GM21723 (cell line): ENCODE results near the gene IGF2BP2.
"Not testable (repeated sequence)": the region's sequence is repeated elsewhere in the genome, so short reads cannot be mapped to it uniquely, and the experiment has no call there.

Experiments
- ATAC-seq: cut with Tn5 transposase; IDR thresholded peaks from one replicate; pipeline ENCODE4 v1.9.1; 2021; ENCODE audit warnings: mild to moderate bottlenecking, moderate library complexity; ENCODE audit not compliant: unreplicated experiment

IGF2BP2 gene

DNA sequence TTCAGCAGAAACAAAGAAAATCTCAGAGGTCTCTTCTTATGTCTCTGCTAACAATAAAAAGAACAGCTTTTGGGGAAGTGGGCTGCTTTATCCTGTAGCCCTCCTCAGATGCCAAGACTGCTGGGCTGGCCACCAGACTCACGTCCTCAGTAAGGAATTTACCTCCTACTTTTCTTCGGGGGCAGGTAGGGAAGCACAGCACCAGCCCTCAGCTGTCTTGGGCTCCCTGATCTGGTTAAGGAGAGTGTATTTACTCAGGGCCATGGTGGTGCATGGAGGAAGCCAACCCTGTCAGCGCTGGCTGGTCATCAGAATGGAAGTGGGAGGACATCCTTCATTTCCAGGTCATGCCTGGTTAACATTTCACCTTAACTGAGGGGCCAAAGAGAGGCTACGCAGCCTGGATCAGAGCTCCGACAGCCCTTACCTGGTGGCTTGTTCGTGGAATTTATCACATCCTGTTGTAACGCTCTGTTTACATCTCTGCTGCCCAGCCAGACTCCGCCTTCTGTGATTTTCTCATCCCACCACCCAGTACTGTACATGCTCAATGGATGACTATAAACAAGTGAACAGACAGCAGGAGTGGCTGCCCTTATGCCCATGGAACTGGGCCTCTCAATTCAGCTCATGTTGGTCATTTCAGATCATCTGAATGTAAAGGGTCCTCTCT is 108.3 kb downstream of the IGF2BP2 start:
- ATAC-seq = no peak

GRCh38 chr3:185715091-185715490 is 109.8 kb downstream of the IGF2BP2 start:
- ATAC-seq = no peak

GRCh38 chr3:185714085-185714484 is 110.8 kb downstream of the IGF2BP2 start:
- ATAC-seq = no peak

- no peak for ATAC-seq
Measured at GRCh38 chr3:185713015-185713414, 111.8 kb downstream of the IGF2BP2 start.

DNA sequence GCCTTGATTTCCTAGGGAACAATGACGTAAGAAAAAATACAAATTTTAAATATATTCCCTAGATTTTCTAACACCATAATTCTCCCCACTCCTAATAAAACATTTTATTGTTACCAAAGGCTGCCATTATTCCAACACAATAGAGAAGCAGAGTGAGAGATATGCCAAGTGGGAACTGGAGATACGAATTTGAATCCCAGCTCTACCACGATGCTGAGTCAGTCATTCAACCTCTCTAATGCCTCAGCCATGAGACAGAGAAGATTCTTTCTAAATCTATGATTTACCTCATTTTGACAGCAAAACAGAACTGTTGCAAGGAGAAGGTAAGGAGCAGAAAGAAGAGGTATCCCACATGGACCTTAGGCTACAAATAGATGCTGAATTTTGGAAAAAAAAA is 112.5 kb downstream of the IGF2BP2 start:
- no peak for ATAC-seq

DNA sequence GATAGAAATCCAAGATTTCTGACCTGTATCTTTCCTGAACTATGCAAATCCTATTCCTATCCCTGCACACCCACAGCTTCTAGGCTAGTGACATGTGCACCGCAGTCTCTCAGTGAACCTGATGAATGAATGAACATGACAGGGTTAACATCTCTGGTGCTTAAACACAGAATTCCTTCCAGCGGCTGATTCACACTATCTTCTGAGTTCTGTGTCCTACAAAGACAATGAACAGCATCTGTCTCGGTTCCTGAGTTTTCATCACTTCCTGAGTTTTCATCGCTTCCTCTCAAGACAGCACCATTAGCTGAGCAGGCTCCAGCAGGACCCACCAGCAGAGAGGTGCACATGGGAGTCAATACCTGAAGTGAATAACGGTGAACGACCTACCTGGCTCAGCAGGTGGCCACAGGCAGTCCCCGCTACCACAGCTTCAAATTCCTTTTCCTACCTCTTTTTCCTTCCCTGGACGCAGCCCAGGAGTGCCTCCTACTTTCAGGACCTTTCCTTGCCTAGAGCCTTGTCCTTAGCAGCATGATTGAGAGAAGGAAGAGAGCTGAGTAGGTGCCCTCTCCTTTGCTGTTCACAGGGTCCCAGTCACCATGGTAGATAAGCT is 113.5 kb downstream of the IGF2BP2 start:
- no peak for ATAC-seq

- no peak for ATAC-seq
Measured at GRCh38 chr3:185709251-185709955, 115.4 kb downstream of the IGF2BP2 start.

DNA sequence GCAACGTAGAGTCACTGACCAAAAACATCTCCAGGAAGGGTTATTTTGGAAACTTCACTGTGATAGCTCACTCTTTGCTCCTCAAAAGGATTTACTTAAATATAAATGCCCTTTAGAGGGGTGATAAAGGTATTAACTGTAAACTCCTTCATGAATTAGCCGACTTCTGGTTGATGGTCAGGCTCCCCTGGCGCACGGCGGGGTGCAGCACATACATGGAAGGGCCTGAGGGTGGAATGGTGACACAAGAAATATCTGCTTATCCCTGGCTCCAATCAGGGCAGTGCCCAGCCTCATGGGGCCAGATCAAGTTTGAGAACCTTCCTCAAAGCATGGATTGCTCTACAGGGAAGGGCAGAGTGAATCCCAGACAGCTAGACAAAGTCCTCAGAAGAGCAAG is 116.5 kb downstream of the IGF2BP2 start:
- ATAC-seq = no peak

- no peak for ATAC-seq
Measured at GRCh38 chr3:185705498-185705897, 119.3 kb downstream of the IGF2BP2 start.

GRCh38 chr3:185702262-185703225 is 122.3 kb downstream of the IGF2BP2 start:
- ATAC-seq = no peak

- ATAC-seq = no peak
Measured at GRCh38 chr3:185701611-185702261, 123.1 kb downstream of the IGF2BP2 start.

- ATAC-seq = no peak
Measured at GRCh38 chr3:185699927-185700326, 124.9 kb downstream of the IGF2BP2 start.

GRCh38 chr3:185697228-185697627 is 127.6 kb downstream of the IGF2BP2 start:
- not testable (repeated sequence) for ATAC-seq

DNA sequence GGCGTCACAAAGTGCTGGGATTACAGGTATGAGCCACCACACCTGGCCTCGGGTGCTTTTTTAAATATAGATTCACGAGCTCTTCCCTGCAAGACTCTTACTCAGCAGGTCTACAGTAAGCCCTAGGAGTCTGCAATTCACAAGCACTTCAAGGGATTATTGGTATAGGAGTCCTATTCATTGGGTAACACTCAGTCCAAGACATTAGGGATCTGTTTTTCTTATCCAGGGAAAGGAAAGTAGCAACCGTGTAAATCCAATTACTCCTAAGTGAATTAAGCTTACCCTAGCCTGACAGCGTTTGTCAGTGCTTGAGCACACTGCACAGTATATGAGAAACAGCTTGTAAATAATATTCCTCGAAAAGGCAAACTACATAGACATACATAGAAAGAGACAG is 128.8 kb downstream of the IGF2BP2 start:
- ATAC-seq = no peak

- no peak for ATAC-seq
Measured at GRCh38 chr3:185693985-185694653, 130.7 kb downstream of the IGF2BP2 start.

DNA sequence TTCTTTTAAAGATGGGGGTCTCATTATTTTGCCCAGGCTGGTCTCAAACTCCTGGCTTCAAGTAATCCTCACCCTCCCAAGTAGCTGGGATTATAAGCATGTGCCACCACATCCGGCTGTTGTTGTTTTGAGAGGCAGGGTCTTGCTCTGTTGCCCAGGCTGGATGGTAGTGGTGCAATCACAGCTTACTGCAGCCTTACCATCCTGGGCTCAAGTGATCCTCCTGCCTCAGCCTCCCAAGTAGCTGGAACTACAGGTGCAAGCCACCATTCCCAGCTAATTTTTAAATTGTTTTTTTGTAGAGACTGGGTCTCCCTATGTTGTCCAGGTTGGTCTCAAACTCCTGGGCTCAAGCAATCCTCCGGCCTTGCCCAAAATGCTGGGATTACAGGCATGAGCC is 133.2 kb downstream of the IGF2BP2 start:
- no peak for ATAC-seq

GRCh38 chr3:185687271-185687878 is 137.5 kb downstream of the IGF2BP2 start:
- no peak for ATAC-seq

DNA sequence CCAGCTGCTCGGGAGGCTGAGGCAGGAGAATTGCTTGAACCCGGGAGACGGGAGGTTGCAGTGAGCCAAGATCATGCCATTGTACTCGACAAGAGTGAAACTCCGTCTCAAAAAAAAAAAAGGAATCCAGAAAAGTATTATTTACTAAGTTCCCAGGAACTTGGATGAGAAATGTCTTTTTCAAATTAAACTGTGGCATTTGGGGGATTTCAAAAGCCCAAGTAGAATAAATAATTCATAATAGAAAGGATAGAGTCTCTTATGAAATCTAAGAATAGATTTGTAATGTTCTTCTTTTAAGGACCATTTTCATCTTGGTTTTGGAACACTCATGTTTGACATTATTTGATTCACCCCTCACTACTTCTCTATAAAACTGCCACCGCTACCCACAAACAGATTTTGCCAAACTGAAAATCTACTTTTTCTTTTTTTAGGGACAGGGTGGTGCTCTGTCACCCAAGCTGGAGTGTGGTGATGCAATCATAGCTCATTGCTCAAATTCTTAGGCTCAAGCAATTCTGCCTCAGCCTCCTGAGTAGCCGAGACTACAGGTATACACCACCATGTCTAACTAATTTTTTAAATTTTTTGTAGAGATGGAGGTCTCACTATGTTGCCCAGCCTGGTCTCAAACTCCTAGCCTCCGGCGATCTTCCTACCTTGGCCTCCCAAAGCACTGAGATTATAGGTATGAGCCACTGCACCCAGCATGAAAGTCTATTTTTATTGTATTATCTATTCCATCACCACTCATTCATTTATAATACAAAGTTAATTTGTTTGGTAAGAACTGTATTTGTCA is 139.4 kb downstream of the IGF2BP2 start:
- no peak for ATAC-seq

- no peak for ATAC-seq
Measured at GRCh38 chr3:185680231-185680630, 144.6 kb downstream of the IGF2BP2 start.
